ENCODE measurements around the gene SLC26A11.

The SLC26A11 gene

DNA sequence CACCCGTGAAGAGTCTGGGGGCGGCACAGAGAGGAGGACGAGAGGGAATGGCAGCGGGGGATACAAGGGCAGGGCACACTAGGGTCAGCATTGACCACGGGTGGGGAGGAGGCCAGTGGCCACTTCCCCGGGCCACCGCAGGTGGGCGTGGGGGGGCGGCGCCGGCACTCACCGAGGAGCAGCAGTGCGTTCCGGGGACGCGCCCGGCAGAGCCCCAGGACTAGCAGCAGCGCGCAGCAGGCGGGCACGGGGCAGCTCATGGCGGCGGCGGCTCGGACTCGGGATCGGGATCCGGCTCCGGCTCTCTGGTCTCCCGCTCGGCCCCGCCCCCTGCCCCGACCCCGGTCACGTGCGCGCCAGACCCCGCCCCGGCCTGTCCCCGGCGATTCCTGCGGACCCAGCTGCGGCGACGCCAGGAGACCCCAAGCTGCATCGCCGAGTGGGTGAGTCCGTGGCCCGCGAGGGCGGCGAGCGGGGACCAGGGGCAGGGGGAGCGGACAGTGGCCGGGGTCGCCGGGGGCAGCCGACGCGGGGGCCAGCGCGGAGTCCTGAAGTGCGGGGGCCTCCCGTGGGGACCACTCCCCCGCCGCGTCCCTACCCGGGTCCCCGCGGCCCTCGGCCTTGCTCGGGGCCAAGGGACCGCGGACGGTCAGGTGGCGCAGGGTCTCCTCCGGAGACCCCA, at the start of gene SLC26A11, which contains the start of gene SGSH:
Gene SLC26A11, plus strand, starts transcription at position 374 of the 682 bp plus-strand sequence. CDS start 1,134 bp downstream, outside the sequence.
Gene SGSH, minus strand, starts transcription at position 280 of the 682 bp plus-strand sequence. Its CDS starts 20 bp downstream, at position 260.
- in situ Hi-C loops (cut with MboI; ENCODE audit: low sequenced_read_pairs): no loop called here

DNA sequence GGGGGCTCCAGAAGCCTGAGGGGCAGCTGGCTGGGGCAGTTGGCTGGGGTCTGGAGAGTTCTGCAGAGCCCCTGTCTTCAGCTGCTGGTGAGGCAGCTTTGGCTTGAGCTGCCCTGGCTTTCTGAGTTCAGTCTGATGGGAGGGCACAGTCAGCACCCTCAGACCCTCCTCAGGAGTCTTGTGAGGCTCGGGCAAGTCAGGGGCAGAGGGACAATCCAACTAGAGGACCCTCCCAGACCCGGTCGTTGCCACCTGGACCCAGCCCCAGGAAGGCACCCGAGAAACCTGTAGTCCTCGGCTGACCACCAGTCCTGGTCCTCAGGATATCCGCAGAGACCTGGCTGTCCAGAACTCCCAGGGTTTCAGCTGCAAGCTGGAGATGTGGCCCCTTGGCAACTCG, 48.5 kb upstream of the SLC26A11 start:
- in situ Hi-C loops (cut with MboI; ENCODE audit: low sequenced_read_pairs): no loop called here

DNA sequence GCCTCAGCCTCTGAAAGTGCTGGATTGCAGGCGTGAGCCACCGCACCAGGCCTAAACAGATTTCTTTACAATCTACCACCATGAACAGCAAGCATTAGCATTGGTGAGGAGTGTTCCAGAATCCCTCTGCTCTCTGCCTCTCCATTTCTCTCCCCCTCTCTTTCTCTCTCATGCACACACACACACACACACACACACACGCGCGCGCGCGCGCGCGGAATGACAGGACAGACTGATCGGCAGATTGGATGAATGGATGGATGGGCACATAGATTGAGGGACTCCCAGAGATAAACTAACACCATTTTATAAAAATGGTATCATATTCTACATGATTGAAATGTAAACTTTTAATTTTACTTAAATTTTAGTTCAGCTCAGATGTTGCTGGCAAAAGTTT, 47.1 kb upstream of the SLC26A11 start:
- in situ Hi-C loops (cut with MboI; ENCODE audit: low sequenced_read_pairs): no loop called here

DNA sequence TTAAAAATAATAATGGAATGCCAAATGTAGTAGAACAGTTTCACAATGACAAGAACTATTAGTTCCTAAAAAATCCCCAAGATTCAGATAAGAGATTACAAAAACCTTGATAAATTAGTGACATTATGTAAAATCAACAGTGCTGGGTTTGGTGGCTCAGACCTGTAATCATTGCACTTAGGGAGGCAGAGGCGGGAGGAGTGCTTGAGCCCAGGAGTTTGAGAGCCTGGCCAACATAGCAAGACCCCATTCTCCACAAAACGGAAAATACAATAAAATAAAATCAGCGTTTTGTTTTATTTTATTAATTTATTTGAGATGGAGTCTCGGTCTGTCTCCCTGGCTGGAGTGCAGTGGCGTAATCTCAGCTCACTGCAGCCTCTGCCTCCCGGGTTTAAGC, 46.3 kb upstream of the SLC26A11 start:
- in situ Hi-C loops (cut with MboI; ENCODE audit: low sequenced_read_pairs): no loop called here

DNA sequence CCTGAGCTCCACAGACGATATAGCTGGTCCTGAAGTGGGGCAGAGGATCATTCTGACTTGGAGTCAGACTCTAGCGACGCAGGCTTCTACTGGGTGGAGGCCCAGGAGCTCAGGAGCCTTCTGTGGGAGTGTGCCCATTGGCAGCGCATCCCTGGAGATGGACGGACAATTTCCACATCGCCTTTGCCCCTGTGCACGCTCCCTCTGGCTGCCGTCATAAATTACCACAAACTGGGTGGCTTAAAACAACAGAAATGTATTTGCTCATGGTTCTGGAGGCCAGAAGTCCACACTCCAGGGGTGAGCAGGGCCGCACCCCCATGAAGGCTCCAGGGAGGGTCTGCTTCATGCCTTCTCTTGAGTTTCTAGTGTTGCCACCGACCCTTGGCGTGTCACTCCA, 43.5 kb upstream of the SLC26A11 start:
- in situ Hi-C loops (cut with MboI; ENCODE audit: low sequenced_read_pairs): no loop called here

DNA sequence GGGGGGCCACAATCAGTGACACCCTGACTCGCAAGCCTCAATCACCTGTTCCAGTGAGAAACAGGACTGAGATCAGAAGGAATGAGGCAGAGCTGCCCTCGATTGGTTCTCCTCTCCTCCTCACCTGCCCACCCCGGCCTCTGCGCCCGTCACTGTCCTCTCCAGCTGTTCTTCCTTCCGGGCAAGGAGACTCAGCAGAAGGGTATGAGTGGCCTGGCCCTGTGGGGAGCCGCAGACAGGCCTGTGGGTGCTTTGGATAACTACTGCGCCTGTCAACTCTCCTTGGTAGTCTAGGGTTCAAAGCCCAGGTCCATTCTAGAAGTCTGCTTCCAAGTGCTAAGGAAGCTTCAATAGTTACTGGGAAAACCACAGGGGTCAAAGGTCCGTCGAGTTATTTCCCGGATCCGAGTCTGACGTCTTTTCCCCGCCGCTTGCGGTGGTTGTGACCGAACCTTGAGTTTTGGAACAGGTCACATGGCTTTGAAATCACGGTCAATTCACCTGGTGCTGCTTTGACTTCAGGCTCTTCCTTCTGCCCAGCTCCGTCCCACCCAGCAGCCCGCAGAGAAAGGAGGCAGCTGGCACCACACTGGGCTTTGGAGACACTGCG, 42.1 kb upstream of the SLC26A11 start:
- in situ Hi-C loops (cut with MboI; ENCODE audit: low sequenced_read_pairs): no loop called here

DNA sequence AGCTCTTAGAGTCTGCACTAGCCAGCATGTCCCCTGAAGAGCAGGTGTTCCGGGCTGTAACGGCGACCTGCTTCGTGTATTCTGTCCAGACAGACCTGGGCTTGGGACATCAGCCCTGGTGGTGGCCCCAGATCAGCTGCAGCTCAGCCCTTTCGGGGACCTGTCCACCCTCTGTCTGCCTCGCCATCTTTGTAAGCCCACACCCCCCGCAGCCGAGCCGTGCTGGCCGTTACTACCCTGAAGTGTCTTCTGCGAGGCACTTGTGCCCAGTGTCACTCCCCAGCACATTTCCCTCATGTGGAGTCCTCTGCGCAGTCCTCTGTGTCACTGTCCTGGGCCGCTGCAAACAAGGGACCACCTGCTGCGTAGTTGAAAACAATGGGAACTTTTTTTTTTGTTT, 40.0 kb upstream of the SLC26A11 start:
- in situ Hi-C loops (cut with MboI; ENCODE audit: low sequenced_read_pairs): no loop called here

DNA sequence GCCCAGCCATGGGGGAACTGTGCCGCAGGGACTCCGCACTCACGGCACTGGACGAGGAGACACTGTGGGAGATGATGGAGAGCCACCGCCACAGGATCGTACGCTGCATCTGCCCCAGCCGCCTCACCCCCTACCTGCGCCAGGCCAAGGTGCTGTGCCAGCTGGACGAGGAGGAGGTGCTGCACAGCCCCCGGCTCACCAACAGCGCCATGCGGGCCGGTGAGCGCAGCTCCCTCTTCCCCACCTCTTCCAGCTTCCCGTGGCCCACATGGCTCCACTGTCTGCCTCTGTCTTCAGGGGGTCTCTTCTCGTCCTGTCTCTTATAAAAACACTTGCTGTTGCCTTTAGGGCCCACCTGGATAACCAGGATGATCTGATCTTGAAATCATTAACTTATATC, 38.8 kb upstream of the SLC26A11 start:
- in situ Hi-C loops (cut with MboI; ENCODE audit: low sequenced_read_pairs): no loop called here

DNA sequence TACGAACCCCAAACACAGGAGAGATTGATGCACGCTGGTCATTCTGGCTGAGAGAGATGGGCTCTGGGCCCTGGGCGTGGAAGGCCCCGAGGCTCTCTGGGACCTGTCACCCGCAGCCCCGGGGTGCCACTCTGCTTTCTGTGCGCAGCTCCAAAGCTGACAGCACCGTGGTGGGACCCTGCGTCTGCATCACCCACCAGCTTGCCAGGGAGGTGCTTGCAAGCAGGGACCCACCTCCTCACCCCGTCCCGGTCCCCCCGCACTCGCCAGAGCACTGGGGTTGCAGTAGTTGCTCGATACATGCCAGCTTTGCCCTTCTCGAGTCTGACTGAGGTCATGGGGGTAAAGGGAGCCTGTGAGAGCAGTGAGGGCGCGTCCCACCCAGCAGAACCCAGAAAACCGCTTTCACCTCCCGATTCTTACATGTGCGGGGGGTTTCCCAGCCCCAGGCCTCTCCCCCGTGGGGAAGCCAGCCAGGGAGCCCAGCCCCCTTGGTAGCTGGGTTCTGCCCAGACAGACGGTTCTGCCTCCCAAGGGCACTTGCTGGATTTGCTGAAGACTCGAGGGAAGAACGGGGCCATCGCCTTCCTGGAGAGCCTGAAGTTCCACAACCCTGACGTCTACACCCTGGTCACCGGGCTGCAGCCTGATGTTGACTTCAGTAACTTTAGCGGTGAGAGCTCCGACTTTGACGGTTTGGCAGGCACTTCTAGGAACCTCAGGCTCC, 37.9 kb upstream of the SLC26A11 start:
- in situ Hi-C loops (cut with MboI; ENCODE audit: low sequenced_read_pairs): no loop called here

DNA sequence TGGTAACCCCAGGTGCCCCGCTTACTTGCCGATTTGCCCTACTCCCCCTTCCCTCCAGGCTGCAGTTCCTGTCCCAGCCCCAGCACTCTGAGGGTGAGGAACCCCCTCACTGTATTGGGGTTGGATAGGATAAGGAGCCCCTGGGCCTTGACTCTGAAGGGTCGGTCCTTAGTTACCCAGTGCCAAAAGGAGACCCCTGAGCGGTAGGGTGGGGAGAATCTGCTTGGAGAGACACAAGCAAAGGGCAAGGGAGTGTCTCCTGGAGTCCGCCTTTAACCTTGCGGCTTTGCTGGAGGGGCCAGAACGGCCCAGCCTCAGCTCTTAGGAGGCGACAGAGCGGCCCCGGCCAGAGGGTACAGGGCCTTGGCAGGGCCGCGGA, 37.4 kb upstream of the SLC26A11 start:
- in situ Hi-C loops (cut with MboI; ENCODE audit: low sequenced_read_pairs): no loop called here

DNA sequence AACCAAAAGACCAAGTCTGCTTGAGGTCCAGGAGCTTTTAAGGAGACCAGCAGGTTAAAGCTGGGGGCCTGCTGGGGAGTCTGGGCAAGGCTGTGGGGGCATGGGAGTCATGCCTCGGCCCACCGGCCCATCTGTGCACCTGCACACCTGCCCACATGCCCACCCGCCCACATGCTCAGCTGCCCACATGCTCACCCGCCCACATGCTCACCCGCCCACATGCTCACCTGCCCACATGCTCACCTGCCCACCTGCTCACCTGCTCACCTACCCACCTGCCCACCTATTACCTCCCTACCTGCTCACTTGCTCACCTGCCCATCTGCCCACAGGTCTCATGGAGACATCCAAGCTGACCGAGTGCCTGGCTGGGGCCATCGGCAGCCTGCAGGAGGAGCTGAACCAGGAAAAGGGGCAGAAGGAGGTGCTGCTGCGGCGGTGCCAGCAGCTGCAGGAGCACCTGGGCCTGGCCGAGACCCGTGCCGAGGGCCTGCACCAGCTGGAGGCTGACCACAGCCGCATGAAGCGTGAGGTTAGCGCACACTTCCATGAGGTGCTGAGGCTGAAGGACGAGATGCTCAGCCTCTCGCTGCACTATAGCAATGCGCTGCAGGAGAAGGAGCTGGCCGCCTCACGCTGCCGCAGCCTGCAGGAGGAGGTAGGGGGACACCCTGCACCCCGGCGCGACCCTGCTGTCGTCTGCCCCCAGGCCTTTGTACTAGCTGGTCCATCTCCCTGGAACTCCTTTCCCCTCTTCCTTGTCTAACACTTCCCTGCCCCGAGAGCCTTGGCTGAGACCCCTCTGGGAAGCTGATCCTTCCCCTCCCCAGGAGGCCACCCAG, 36.4 kb upstream of the SLC26A11 start:
- in situ Hi-C loops (cut with MboI; ENCODE audit: low sequenced_read_pairs): no loop called here

DNA sequence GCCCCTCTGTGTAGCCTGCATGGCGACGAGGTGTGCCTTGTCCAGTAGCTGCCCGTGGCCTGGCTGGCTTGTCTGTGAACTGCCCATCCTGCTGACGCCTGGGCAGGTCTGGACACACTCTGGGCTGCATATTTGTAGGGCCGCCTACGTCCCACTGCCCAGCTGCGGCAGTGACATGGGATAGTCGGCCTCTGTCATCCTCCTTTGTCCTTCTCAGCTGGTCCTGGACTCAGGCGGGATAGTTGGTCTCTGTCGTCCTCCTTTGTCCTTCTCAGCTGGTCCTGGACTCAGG, 35.9 kb upstream of the SLC26A11 start:
- in situ Hi-C loops (cut with MboI; ENCODE audit: low sequenced_read_pairs): no loop called here

DNA sequence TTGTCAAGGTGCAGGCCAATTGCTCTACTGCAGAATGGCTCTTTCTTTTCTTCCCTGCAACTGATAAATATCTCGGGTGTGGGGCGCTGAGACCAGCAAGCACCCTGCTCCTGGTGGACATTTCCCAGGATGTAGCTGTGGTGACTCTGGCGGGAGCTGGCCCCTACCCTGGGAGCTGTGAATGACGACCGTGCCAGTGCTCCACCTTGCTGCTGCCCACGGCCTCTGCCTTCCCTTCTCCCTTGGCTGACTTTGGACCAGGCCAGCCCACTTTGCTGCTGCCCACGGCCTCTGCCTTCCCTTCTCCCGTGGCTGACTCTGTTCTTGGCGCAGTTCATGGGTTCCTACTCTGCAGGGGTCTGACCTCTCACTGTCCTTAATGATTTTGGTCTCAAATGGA, 34.3 kb upstream of the SLC26A11 start:
- in situ Hi-C loops (cut with MboI; ENCODE audit: low sequenced_read_pairs): no loop called here

DNA sequence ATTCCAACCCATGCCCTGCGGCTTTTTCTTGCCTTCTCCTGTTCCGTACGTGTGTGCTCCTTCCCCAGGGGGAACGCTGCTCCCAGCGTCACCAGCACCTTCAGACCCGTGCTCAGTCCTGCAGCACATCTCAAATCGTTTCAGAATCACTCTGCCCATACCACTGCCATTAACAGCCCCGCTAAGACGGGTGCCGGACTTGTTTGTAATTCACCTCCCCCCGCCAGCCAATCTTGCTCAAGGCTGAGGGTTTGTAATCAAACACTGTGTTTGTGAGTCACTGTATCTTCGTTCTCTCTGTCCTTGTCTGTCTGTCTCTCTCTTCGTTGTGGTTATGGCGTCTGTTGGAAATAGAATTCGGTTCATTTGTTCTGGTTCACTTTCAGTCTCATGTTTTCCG, 33.1 kb upstream of the SLC26A11 start:
- in situ Hi-C loops (cut with MboI; ENCODE audit: low sequenced_read_pairs): no loop called here

DNA sequence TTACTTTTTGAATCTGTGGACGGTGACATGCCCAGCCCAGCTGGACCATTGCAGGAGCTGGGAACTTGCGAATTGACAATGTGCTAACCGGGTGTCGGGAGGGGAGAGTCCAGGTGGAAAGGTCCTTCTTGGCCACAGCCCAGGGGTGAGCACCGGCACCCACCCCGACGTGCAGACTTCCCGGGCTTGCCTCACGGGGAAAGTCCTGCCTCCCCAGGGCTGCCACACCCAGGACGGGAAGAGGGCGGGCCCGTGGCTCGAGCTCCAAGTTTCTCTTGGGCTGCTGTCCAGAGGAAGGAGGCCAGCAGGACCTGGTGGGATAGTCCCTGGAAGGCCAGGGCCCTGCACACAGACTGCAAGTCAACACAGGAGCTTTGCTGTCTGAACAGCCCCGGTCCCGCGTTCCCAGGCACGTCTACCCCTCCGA, 32.7 kb upstream of the SLC26A11 start:
- in situ Hi-C loops (cut with MboI; ENCODE audit: low sequenced_read_pairs): no loop called here

DNA sequence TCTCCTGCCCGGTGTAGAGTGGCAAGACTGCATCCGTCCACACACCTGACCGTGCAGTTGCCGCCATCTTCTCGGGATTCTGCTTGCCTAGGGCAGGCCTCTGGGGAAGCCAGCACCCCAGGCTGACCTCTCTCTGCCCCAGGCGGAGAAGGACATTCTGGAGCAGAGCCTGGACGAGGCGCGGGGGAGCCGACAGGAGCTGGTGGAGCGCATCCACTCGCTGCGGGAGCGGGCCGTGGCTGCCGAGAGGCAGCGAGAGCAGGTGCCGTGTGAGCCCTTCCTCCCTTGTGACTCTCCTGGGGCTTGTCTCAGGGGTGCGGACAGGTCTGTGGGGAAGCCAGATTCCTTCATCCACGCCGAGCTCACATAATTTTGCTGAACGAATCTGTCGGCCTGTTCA, 30.6 kb upstream of the SLC26A11 start:
- in situ Hi-C loops (cut with MboI; ENCODE audit: low sequenced_read_pairs): no loop called here

DNA sequence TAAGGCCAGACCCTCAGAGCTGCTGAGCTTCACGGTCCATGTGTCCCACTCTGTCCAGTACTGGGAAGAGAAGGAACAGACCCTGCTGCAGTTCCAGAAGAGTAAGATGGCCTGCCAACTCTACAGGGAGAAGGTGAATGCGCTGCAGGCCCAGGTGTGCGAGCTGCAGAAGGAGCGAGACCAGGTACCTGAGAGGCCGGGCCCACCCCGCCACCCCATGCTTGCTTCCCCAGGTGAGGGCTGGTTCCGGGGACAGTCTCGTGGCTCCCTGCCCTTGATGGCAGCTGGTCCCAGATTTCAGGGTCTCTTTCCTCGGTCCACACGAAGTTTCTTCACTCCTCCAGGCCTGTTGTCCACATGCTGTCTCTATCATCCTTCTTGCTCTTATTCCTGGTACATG, 29.5 kb upstream of the SLC26A11 start:
- in situ Hi-C loops (cut with MboI; ENCODE audit: low sequenced_read_pairs): no loop called here

DNA sequence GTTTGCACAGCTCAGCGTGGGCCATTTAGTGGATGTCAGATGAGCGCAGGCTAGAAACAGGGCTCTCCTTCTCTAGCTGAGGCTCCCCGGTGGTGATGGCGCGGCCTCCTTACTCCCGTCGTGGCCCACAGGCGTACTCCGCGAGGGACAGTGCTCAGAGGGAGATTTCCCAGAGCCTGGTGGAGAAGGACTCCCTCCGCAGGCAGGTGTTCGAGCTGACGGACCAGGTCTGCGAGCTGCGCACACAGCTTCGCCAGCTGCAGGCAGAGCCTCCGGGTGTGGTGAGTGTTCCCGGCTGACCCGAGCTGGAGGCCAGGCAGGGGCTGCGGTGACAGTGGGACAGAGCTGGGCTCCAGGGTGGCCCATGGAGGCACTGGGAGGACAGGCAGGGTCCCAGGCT, 29.0 kb upstream of the SLC26A11 start:
- in situ Hi-C loops (cut with MboI; ENCODE audit: low sequenced_read_pairs): no loop called here

DNA sequence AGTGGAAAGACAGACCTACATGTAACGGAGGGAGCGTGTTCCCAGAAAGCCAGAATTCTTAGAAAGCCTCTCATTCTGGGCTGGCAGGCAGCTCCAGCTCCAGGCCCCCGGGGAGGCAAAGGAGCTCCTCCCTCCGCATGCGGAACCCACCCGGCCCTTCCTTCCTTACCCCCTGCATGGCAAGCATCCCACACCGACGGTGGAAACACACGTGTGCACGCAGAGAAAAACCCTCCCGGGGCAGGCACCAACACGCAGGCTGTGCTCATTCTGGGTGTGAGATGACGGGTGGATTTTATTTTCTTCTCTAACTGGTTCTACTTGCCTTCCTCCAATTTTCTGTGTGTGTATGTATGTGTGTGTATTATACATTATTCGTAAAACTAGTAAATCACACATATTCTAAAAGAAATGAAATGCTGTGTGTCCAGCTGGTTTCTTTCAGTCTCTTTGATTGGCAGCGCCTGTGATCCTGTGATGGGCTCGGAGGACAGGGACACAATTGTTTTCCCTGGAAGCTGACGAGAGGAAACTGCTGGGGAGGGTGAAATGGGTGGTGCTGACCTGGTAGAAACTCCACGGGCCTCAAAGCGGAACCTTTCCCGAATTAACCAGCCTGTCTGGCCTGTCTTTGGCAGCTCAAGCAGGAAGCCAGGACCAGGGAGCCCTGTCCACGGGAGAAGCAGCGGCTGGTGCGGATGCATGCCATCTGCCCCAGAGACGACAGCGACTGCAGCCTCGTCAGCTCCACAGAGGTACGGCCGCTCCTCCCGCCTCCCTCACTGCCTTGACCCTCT, 28.2 kb upstream of the SLC26A11 start:
- in situ Hi-C loops (cut with MboI; ENCODE audit: low sequenced_read_pairs): no loop called here

DNA sequence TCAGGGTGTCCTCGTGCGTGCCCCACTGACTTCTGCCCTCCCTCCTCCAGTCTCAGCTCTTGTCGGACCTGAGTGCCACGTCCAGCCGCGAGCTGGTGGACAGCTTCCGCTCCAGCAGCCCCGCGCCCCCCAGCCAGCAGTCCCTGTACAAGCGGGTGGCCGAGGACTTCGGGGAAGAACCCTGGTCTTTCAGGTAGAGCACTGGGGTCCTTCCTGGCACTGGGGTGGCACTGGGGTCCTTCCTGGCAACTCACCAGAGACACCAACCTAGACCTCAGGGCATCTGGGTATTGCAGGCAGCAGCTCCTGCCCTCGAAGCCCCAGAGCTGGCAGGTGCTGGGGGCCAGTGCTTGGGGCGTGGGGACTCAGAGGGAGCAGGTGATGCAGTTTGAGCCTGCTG, 25.1 kb upstream of the SLC26A11 start:
- in situ Hi-C loops (cut with MboI; ENCODE audit: low sequenced_read_pairs): no loop called here

Measured in HL-60/S4 treated with phorbol 12-myristate 13-acetate at 8.2 ng/mL for 4 days and 3 days (cell line).